Natural killer cell (primary cell): ENCODE results near the gene BORCS5. TPM values are rescaled to one million over a fixed set of nuclear protein-coding genes. Genes with fewer than 3 reads are reported as not detected.

ENCODE experiments used
- ATAC-seq, 3 donors: fragments of 150-1000 bp in 2 of 3; fragments of 200-7000 bp in 1 of 3; cut with Tn5 transposase; 1 replicate in 1 of 3; 2 replicates in 2 of 3; pipeline ENCODE4 v1.10.0; 2021; ENCODE audit warnings: mild to moderate bottlenecking in 2 of 3, moderate library complexity in 2 of 3
- DNase-seq, 2 donors: peaks; one replicate each; pipeline versions ENCODE4 v3.0.0 to v3.0.0-alpha.2; 2013 to 2021; ENCODE audit warnings: mixed read lengths in 1 of 2
- H3K27ac ChIP-seq: one replicate; pipeline ENCODE4 v1.5.1; 2013; ENCODE audit warnings: mild to moderate bottlenecking, low read length
- H3K27me3 ChIP-seq: one replicate; pipeline ENCODE4 v1.6.1; 2013; ENCODE audit warnings: low read length; ENCODE audit not compliant: control insufficient read depth, insufficient read depth
- H3K36me3 ChIP-seq: one replicate; pipeline ENCODE4 v1.6.1; 2013; ENCODE audit warnings: low read length; ENCODE audit not compliant: control insufficient read depth, insufficient read depth
- H3K4me1 ChIP-seq: one replicate; pipeline ENCODE4 v1.6.1; 2013; ENCODE audit warnings: low read length; ENCODE audit not compliant: control insufficient read depth, insufficient read depth
- H3K4me3 ChIP-seq: one replicate; pipeline ENCODE4 v1.5.1; 2013; ENCODE audit warnings: low read length
- H3K9me3 ChIP-seq: one replicate; pipeline ENCODE4 v1.6.1; 2013; ENCODE audit warnings: low read length; ENCODE audit not compliant: control insufficient read depth, insufficient read depth
- H3K27ac Mint-ChIP-seq, 2 donors: one replicate each; pipeline ENCODE4 v1.8.0; 2022; ENCODE audit warnings: mild to moderate bottlenecking in 2 of 2, mixed read lengths in 2 of 2, moderate library complexity in 1 of 2
- H3K27me3 Mint-ChIP-seq, 2 donors: one replicate each; pipeline ENCODE4 v1.8.0; 2022; ENCODE audit warnings: low read depth in 2 of 2, mixed read lengths in 2 of 2
- H3K36me3 Mint-ChIP-seq: one replicate; pipeline ENCODE4 v1.8.0; 2022; ENCODE audit warnings: mixed read lengths
- H3K4me1 Mint-ChIP-seq, 2 donors: one replicate each; pipeline ENCODE4 v1.8.0; 2022; ENCODE audit warnings: mixed read lengths in 2 of 2
- H3K4me3 Mint-ChIP-seq: one replicate; pipeline ENCODE4 v1.8.0; 2022; ENCODE audit warnings: mild to moderate bottlenecking, moderate library complexity, mixed read lengths
- H3K9me3 Mint-ChIP-seq, 2 donors: one replicate each; pipeline ENCODE4 v1.8.0; 2022; ENCODE audit warnings: mixed read lengths in 2 of 2
- WGBS: methylation state at CpG from one replicate; pipeline ENCODE4 v1.1.7; 2013; ENCODE audit warnings: missing lambda C conversion rate; ENCODE audit not compliant: insufficient coverage; 5-methylcytosine and 5-hydroxymethylcytosine counted together
- intact Hi-C: fragments of 100-400 bp; cut with micrococcal nuclease; formaldehyde crosslinking; loops from one replicate; pipeline ENCODE4 v1.14.2; 2022
- total RNA-seq, 4 donors: library from RNA; stranded (reverse); fragments of 120-200 nt in 1 of 4; gene quantifications; one replicate each; pipeline versions ENCODE4 v1.2.3 to v1.2.4, GENCODE V29; 2013 to 2022
- TF ChIP-seq, protein P1 (sequence below): fragments of 200-600 bp; IDR thresholded peaks from one replicate; pipeline ENCODE4 v1.8.0; 2022; ENCODE audit warnings: antibody characterized with exemption

The BORCS5 gene
- total RNA-seq, 3 donors from 2014 or later (not counting 1 experiment from before 2014, with no cell fraction given), result 28.5 to 32.8 (median 29.2) TPM

DNA sequence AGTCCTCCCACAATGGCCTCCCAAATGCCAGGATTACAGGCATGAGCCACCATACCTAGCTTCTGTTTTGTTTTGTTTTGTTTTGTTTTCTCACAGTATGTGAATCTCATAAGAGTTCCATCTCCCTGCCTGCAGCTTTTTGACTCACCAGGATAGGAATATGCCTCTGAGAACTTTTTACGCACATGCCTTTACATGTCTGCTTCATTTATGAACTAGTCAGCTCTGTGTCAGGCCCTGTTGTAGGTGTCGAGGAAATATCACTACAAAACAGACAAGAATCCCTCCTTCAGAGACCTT is 89.0 kb downstream of the BORCS5 start:
- Mint-ChIP-seq H3K27ac (no peak overlapping the region), H3K27me3 (no peaks in the 10 kb centered on the region), H3K9me3 (no peaks in the 10 kb centered on the region), H3K4me1 (peaks cover 36 to 43% of the 10 kb centered on the region in 2 donors), H3K4me3 (no peak overlapping the region), H3K36me3 (no peaks in the 10 kb centered on the region)
- DNase-seq (no peak), ATAC-seq (no peak)
- H3K9me3 ChIP-seq, result no peaks in the 10 kb centered on the region
- no peak overlapping the region for H3K27ac ChIP-seq
- H3K36me3 ChIP-seq, result no peaks in the 10 kb centered on the region
- 100% methylated on average over 2 of the region's 2 CpGs for WGBS
- no peaks in the 10 kb centered on the region for H3K27me3 ChIP-seq
- peaks cover 26% of the 10 kb centered on the region for H3K4me1 ChIP-seq
- H3K4me3 ChIP-seq, result no peak overlapping the region
- TF ChIP-seq, protein P1, sequence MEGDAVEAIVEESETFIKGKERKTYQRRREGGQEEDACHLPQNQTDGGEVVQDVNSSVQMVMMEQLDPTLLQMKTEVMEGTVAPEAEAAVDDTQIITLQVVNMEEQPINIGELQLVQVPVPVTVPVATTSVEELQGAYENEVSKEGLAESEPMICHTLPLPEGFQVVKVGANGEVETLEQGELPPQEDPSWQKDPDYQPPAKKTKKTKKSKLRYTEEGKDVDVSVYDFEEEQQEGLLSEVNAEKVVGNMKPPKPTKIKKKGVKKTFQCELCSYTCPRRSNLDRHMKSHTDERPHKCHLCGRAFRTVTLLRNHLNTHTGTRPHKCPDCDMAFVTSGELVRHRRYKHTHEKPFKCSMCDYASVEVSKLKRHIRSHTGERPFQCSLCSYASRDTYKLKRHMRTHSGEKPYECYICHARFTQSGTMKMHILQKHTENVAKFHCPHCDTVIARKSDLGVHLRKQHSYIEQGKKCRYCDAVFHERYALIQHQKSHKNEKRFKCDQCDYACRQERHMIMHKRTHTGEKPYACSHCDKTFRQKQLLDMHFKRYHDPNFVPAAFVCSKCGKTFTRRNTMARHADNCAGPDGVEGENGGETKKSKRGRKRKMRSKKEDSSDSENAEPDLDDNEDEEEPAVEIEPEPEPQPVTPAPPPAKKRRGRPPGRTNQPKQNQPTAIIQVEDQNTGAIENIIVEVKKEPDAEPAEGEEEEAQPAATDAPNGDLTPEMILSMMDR, result no peak
- intact Hi-C loops, result no loop called here

DNA sequence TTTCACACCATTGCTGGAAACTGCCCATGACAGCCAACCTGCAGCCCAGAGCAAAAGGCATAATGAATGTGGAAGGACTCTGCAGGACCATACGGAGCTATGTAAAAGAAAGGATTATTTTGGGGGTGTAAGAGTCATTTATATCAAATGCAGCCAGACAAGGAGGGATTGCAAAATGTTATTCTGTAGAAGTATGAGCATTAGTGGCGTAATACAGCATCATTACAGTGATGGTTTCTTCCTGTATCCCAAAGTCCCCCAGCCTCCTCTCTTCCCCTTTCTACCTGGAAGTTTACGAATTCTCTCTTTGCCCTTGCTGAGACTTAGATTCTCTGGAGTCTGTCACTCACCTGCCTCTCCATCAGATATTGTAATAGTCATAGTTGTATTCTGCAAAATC is 89.9 kb downstream of the BORCS5 start:
- peaks cover 18% of the 10 kb centered on the region for H3K4me1 ChIP-seq
- peak overlapping the region in 1 of 2 donors; percentile 64 for H3K27ac Mint-ChIP-seq
- WGBS, result 92% methylated on average over 2 of the region's 3 CpGs
- DNase-seq (no peak), ATAC-seq (no peak)
- no peaks in the 10 kb centered on the region for H3K9me3 Mint-ChIP-seq
- no peaks in the 10 kb centered on the region for H3K36me3 Mint-ChIP-seq
- no peak overlapping the region for H3K4me3 Mint-ChIP-seq
- H3K9me3 ChIP-seq, result no peaks in the 10 kb centered on the region
- H3K4me3 ChIP-seq, result no peak overlapping the region
- H3K4me1 Mint-ChIP-seq, result peaks cover 26 to 33% of the 10 kb centered on the region in 2 donors
- TF ChIP-seq, protein P1, result no peak
- no peaks in the 10 kb centered on the region for H3K27me3 Mint-ChIP-seq
- H3K27me3 ChIP-seq, result no peaks in the 10 kb centered on the region
- no peak overlapping the region for H3K27ac ChIP-seq
- intact Hi-C loops, result no loop called here
- H3K36me3 ChIP-seq, result no peaks in the 10 kb centered on the region

DNA sequence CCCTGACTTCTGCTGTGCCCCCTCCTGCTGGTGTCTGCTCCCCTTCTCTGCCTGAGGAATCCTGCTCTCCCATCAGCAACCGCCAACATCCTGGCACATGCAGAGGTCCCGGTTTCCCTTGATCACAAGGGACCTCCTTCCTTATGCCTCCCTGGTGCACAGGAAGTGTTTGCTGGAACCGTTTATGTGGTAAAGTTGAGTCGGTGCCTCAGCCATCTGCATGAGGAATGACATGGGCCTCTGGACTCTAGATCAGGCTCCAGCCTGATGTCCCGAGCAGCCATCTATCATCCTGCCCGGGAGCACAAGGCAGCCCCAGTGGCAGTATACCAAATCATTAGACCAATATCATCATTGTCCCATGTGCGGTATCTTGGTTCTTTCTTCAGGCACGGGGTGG is 90.4 kb downstream of the BORCS5 start:
- Mint-ChIP-seq H3K4me3 (no peak overlapping the region), H3K36me3 (no peaks in the 10 kb centered on the region), H3K27me3 (no peaks in the 10 kb centered on the region), H3K4me1 (peaks cover 22 to 29% of the 10 kb centered on the region in 2 donors), H3K9me3 (no peaks in the 10 kb centered on the region), H3K27ac (peak overlapping the region in 1 of 2 donors; percentile 64)
- Histone ChIP-seq H3K9me3 (no peaks in the 10 kb centered on the region), H3K27ac (no peak overlapping the region), H3K4me3 (no peak overlapping the region), H3K36me3 (no peaks in the 10 kb centered on the region), H3K4me1 (peaks cover 15% of the 10 kb centered on the region), H3K27me3 (no peaks in the 10 kb centered on the region)
- TF ChIP-seq, protein P1, result no peak
- intact Hi-C loops, result no loop called here
- WGBS, result 76% methylated on average over 8 of the region's 8 CpGs
- ATAC-seq, result no peak
- no peak for DNase-seq

DNA sequence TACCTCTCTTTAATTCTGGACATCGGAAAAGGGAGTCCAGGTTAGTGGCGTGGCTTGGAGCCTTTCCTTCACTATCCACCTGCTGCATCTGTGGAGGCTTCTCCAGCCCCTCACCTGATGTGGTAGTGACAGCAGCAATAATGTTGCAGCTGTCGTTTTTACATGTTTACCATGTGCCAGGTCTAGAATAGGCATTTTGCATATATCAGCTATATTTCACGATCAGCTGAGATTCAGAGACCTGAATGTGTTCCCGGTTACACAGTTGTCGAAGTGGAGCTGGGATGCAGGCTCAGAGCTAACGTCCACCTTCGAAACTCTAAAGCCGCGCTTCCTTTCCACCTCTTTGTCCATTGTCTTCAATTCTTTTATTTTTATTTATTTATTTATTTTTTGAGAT is 91.0 kb downstream of the BORCS5 start:
- TF ChIP-seq, protein P1, result no peak
- intact Hi-C loops, result no loop called here
- peaks cover 16 to 23% of the 10 kb centered on the region in 2 donors for H3K4me1 Mint-ChIP-seq
- WGBS, result 96% methylated on average over 8 of the region's 10 CpGs
- H3K4me1 ChIP-seq, result peaks cover 10% of the 10 kb centered on the region
- H3K36me3 ChIP-seq, result no peaks in the 10 kb centered on the region
- no peaks in the 10 kb centered on the region for H3K27me3 ChIP-seq
- no peaks in the 10 kb centered on the region for H3K9me3 ChIP-seq
- no peak overlapping the region for H3K27ac Mint-ChIP-seq
- H3K27me3 Mint-ChIP-seq, result no peaks in the 10 kb centered on the region
- ATAC-seq, result no peak
- H3K9me3 Mint-ChIP-seq, result no peaks in the 10 kb centered on the region
- no peak overlapping the region for H3K4me3 ChIP-seq
- no peak overlapping the region for H3K4me3 Mint-ChIP-seq
- H3K36me3 Mint-ChIP-seq, result no peaks in the 10 kb centered on the region
- no peak for DNase-seq
- no peak overlapping the region for H3K27ac ChIP-seq
